CD4-positive, alpha-beta T cell treated with Interferon alpha-2 for 1 hour (primary cell): Measurements from ENCODE around the gene ACOT12.

ENCODE experiments used
- DNase-seq, 2 donors: peaks; one replicate each; pipeline ENCODE4 v3.0.0-alpha.2; 2020 to 2022

The ACOT12 gene

DNA sequence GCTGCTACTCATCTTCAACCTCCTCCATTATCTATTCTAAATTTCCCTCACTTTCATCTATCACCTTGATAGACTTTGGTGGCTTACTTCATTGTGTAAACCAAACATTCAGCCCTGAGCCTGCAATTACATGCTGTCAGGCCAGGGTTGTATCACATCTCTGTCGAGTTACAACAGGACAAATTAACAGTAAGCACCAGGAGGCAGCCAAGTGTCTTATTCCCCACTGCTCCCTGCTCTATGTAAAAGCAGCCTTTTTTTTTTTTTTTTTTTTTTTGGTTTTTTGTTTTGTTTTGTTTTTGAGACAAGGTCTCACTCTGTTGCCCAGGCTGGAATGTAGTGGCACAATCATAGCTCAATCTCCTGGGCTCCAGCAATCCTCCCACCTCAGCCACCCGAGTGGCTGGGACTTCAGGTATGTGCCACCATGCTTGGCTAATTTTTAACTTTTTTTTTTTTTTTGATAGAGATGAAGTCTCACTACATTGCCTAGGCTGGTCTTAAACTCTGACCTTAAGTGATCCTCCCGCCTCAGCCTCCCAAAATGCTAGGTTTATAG is 107.8 kb downstream of the ACOT12 start:
- no peak for DNase-seq

DNA sequence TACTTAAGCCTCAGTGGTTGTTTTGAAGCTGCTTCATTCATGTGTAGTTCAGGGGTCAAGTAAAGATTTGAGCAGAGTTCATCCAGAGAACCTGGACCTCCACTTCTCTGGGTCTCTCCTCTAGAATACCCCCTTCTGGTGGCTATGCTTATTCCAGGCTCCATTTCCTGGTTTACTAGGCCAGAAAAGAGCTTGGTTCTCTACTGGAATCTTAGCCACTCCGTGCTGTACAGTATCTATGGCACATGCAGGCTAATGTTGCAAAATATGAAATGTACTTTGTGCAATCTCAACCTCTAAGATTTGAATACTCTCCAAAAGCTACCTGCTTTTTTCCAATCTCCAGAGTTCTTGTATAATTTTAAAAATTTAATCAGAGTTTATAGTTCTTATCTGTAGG is 110.0 kb downstream of the ACOT12 start:
- no peak for DNase-seq
